GM23338 (cell line): Measurements from ENCODE around the gene DGKD. TPM values are rescaled to one million over a fixed set of nuclear protein-coding genes. Genes with fewer than 3 reads are reported as not detected.

Experiments used
- ATAC-seq: fragments of 200-7000 bp; cut with Tn5 transposase; 3 replicates; pipeline ENCODE4 v1.9.1; 2020
- DNase-seq: peaks from one replicate; pipeline ENCODE4 v3.0.0-alpha.2; 2015; ENCODE audit warnings: low spot score
- H2AFZ ChIP-seq: fragments of 200-600 bp; sonication (generic); 2 replicates; pipeline ENCODE4 v1.8.0; 2016; ENCODE audit warnings: antibody characterized with exemption, mild to moderate bottlenecking, moderate library complexity
- H3F3A ChIP-seq: fragments of 200-600 bp; sonication (generic); replicated peaks from 2 replicates; pipeline ENCODE4 v1.8.0; 2017; ENCODE audit warnings: antibody characterized with exemption, mixed run types, low read depth
- H3K27ac ChIP-seq: fragments of 200-600 bp; sonication (generic); 2 replicates; pipeline ENCODE4 v1.6.1; 2016; ENCODE audit warnings: low read depth
- H3K27me3 ChIP-seq: fragments of 200-600 bp; sonication (generic); 2 replicates; pipeline ENCODE4 v1.8.0; 2016; ENCODE audit warnings: mild to moderate bottlenecking, mixed run types, moderate library complexity; ENCODE audit not compliant: insufficient read depth
- H3K36me3 ChIP-seq: fragments of 200-600 bp; sonication (generic); 2 replicates; pipeline ENCODE4 v1.8.0; 2016; ENCODE audit warnings: mild to moderate bottlenecking; ENCODE audit not compliant: insufficient read depth
- H3K4me1 ChIP-seq: fragments of 200-600 bp; sonication (generic); 2 replicates; pipeline ENCODE4 v1.8.0; 2016; ENCODE audit warnings: mild to moderate bottlenecking, moderate library complexity; ENCODE audit not compliant: insufficient read depth
- H3K4me2 ChIP-seq: fragments of 200-600 bp; sonication (generic); 2 replicates; pipeline ENCODE4 v1.7.1; 2017; ENCODE audit warnings: mixed run types
- H3K4me3 ChIP-seq: fragments of 200-600 bp; sonication (generic); 2 replicates; pipeline ENCODE4 v1.6.1; 2016; ENCODE audit warnings: mixed run types
- H3K79me2 ChIP-seq: fragments of 200-600 bp; sonication (generic); replicated peaks from 2 replicates; pipeline ENCODE4 v1.8.0; 2017; ENCODE audit warnings: mild to moderate bottlenecking; ENCODE audit not compliant: insufficient read depth
- H3K9me2 ChIP-seq: fragments of 200-600 bp; sonication (generic); 2 replicates; pipeline ENCODE4 v1.8.0; 2017; ENCODE audit not compliant: insufficient read depth
- H4K20me1 ChIP-seq: fragments of 200-600 bp; sonication (generic); replicated peaks from 2 replicates; pipeline ENCODE4 v1.8.0; 2017; ENCODE audit warnings: mild to moderate bottlenecking; ENCODE audit not compliant: insufficient read depth
- H3K27ac Mint-ChIP-seq: 2 replicates; pipeline ENCODE4 v1.8.0; 2020; ENCODE audit warnings: inconsistent platforms, mild to moderate bottlenecking, moderate library complexity, mixed read lengths
- H3K27me3 Mint-ChIP-seq: 3 replicates; pipeline ENCODE4 v1.8.0; 2022; ENCODE audit warnings: low read depth, mild to moderate bottlenecking, moderate library complexity, mixed read lengths, inconsistent platforms; ENCODE audit not compliant: insufficient read depth, poor library complexity
- H3K36me3 Mint-ChIP-seq: 3 replicates; pipeline ENCODE4 v1.8.0; 2021; ENCODE audit warnings: low read depth, mild to moderate bottlenecking, inconsistent platforms, moderate library complexity, mixed read lengths
- H3K4me1 Mint-ChIP-seq: 3 replicates; pipeline ENCODE4 v1.8.0; 2020; ENCODE audit warnings: mild to moderate bottlenecking, inconsistent platforms, mixed read lengths
- H3K4me3 Mint-ChIP-seq: 3 replicates; pipeline ENCODE4 v1.8.0; 2021; ENCODE audit warnings: moderate library complexity, mild to moderate bottlenecking, inconsistent platforms, mixed read lengths
- H3K9me3 Mint-ChIP-seq: 3 replicates; pipeline ENCODE4 v1.8.0; 2020; ENCODE audit warnings: moderate library complexity, mild to moderate bottlenecking, inconsistent platforms, mixed read lengths
- CREB1 ChIP-seq: fragments of 250-450 bp; sonication (Bioruptor Pico); IDR thresholded peaks from 2 replicates; pipeline ENCODE4 v1.5.0; 2020; ENCODE audit warnings: low read depth, mild to moderate bottlenecking, moderate library complexity
- EZH2 ChIP-seq: fragments of 200-600 bp; sonication (generic); IDR thresholded peaks from one replicate; pipeline ENCODE4 v1.8.0; 2017; ENCODE audit warnings: antibody characterized with exemption, mild to moderate bottlenecking, low read depth; ENCODE audit not compliant: unreplicated experiment
- NANOG ChIP-seq: IDR thresholded peaks from 2 replicates; pipeline ENCODE4 v1.6.1; 2016; ENCODE audit warnings: antibody characterized with exemption, borderline replicate concordance
- POLR2AphosphoS5 ChIP-seq: IDR thresholded peaks from 2 replicates; pipeline ENCODE4 v1.6.1; 2016; ENCODE audit warnings: antibody characterized with exemption, low read depth
- ZNF114 ChIP-seq: fragments of 250-450 bp; sonication (Bioruptor Pico); IDR thresholded peaks from 2 replicates; pipeline ENCODE4 v1.5.0; 2020; ENCODE audit warnings: mild to moderate bottlenecking, moderate library complexity
- polyA plus RNA-seq: library from polyadenylated mRNA; unstranded; fragments of >200 nt; fragmentation: Nextera tagmentation; extraction: Ambion mirVana; gene quantifications from 2 replicates; pipeline ENCODE4 v1.2.1, GENCODE V29; 2016
- total RNA-seq: library from RNA; depleted of rRNA; stranded (reverse); fragments of >200 nt; shearing (Covaris generic); gene quantifications from 2 replicates; pipeline ENCODE4 v1.2.3, GENCODE V29; 2014
- TF ChIP-seq, protein P1 (sequence below): fragments of 250-450 bp; sonication (Bioruptor Pico); IDR thresholded peaks from 2 replicates; pipeline ENCODE4 v1.5.0; 2020; ENCODE audit warnings: mild to moderate bottlenecking, moderate library complexity
- TF ChIP-seq, protein P2 (sequence below), 2 experiments: fragments of 200-600 bp in 1 of 2; sonication (generic) in 1 of 2; conservative IDR thresholded peaks; 2 replicates each; pipeline versions ENCODE4 v1.5.1 to v1.6.1; 2016 to 2017; ENCODE audit warnings: antibody characterized with exemption in 2 of 2, low read depth in 2 of 2, mild to moderate bottlenecking in 2 of 2, moderate library complexity in 1 of 2
- TF ChIP-seq, protein P3 (sequence below): IDR thresholded peaks from one replicate; pipeline ENCODE4 v1.6.1; 2018; ENCODE audit warnings: antibody characterized with exemption; ENCODE audit not compliant: unreplicated experiment

Gene DGKD
- total and polyA plus RNA-seq, 2 experiments from 2014 or later: 11.1 to 23.4 TPM

DNA sequence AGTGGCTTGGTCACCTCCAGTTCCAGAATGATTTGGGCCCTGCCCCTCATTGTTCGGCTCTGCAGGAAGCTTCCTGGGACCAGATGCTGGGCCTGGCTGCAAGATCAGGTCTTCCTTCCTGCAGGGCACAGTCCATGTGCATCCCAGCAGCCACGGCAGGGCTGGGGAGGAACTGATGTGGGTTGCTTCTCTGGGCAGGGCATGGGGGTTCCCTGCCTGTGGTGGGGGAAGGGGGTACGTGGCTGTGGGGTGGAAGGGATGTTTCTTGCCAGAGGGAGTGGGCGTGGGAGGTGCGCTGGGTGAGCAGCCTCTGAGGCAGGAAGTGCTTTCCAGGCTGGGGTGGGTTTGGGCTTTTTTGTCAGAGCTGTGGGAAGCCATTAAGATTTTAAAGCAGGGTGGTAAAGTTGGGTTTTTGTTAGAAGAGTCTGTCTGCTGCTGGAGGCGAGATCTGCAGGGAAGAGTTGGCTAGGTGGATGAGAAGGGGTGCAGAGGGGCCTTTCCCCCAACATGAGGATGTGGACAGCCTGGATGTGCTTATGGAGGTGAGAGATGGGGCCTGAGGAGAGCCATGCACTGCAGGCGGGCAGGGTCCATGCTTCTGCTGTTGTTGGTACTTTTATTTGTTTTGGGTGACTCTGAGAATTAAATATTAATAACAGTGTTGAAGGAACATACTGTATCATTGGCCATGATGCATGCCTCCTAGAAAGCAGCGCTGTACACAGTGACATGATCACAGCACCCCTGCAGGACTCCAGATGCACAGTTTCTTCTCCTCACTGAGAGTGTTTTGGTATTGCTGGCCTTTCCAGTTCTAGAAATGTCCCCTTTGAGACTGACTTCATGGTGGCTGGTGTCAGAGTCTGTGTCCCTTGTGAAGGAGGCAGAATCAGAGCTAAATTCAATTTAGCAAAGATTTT, 45.3 kb downstream of the DGKD start:
- peaks cover 21% of the 10 kb centered on the region for H3K4me1 Mint-ChIP-seq
- no peaks in the 10 kb centered on the region for H3F3A ChIP-seq
- no peaks in the 10 kb centered on the region for H3K36me3 ChIP-seq
- H3K27ac ChIP-seq: no peak overlapping the region
- TF ChIP-seq NANOG: no peak
- TF ChIP-seq, protein P1, sequence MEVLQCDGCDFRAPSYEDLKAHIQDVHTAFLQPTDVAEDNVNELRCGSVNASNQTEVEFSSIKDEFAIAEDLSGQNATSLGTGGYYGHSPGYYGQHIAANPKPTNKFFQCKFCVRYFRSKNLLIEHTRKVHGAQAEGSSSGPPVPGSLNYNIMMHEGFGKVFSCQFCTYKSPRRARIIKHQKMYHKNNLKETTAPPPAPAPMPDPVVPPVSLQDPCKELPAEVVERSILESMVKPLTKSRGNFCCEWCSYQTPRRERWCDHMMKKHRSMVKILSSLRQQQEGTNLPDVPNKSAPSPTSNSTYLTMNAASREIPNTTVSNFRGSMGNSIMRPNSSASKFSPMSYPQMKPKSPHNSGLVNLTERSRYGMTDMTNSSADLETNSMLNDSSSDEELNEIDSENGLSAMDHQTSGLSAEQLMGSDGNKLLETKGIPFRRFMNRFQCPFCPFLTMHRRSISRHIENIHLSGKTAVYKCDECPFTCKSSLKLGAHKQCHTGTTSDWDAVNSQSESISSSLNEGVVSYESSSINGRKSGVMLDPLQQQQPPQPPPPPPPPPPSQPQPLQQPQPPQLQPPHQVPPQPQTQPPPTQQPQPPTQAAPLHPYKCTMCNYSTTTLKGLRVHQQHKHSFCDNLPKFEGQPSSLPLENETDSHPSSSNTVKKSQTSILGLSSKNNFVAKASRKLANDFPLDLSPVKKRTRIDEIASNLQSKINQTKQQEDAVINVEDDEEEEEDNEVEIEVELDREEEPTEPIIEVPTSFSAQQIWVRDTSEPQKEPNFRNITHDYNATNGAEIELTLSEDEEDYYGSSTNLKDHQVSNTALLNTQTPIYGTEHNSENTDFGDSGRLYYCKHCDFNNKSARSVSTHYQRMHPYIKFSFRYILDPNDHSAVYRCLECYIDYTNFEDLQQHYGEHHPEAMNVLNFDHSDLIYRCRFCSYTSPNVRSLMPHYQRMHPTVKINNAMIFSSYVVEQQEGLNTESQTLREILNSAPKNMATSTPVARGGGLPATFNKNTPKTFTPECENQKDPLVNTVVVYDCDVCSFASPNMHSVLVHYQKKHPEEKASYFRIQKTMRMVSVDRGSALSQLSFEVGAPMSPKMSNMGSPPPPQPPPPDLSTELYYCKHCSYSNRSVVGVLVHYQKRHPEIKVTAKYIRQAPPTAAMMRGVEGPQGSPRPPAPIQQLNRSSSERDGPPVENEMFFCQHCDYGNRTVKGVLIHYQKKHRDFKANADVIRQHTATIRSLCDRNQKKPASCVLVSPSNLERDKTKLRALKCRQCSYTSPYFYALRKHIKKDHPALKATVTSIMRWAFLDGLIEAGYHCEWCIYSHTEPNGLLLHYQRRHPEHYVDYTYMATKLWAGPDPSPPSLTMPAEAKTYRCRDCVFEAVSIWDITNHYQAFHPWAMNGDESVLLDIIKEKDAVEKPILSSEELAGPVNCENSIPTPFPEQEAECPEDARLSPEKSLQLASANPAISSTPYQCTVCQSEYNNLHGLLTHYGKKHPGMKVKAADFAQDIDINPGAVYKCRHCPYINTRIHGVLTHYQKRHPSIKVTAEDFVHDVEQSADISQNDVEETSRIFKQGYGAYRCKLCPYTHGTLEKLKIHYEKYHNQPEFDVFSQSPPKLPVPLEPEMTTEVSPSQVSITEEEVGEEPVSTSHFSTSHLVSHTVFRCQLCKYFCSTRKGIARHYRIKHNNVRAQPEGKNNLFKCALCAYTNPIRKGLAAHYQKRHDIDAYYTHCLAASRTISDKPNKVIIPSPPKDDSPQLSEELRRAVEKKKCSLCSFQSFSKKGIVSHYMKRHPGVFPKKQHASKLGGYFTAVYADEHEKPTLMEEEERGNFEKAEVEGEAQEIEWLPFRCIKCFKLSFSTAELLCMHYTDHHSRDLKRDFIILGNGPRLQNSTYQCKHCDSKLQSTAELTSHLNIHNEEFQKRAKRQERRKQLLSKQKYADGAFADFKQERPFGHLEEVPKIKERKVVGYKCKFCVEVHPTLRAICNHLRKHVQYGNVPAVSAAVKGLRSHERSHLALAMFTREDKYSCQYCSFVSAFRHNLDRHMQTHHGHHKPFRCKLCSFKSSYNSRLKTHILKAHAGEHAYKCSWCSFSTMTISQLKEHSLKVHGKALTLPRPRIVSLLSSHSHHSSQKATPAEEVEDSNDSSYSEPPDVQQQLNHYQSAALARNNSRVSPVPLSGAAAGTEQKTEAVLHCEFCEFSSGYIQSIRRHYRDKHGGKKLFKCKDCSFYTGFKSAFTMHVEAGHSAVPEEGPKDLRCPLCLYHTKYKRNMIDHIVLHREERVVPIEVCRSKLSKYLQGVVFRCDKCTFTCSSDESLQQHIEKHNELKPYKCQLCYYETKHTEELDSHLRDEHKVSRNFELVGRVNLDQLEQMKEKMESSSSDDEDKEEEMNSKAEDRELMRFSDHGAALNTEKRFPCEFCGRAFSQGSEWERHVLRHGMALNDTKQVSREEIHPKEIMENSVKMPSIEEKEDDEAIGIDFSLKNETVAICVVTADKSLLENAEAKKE (CRISPR knock-in tag): peak; percentile 26; the same call in 1 of the 2 replicates
- peaks cover 19% of the 10 kb centered on the region for H3K36me3 Mint-ChIP-seq
- H3K9me3 Mint-ChIP-seq: peaks cover 3% of the 10 kb centered on the region; the same call in 1 of the 3 replicates
- H3K4me3 Mint-ChIP-seq: no peak overlapping the region; the same call in 2 of the 3 replicates
- no peaks in the 10 kb centered on the region for H3K9me2 ChIP-seq
- no peak overlapping the region for H2AFZ ChIP-seq
- no peak overlapping the region for H3K4me3 ChIP-seq
- H3K27ac Mint-ChIP-seq: peak overlapping the region; percentile 89
- H3K27me3 Mint-ChIP-seq: peaks cover 17% of the 10 kb centered on the region
- 0 out of 2 replicates have a peak overlapping the region, but pooled peaks have one; percentile 31 for H3K4me2 ChIP-seq
- DNase-seq: peak; percentile 33
- peak; percentile 69 for ATAC-seq
- no peaks in the 10 kb centered on the region for H3K27me3 ChIP-seq
- no peaks in the 10 kb centered on the region for H3K79me2 ChIP-seq
- peaks cover 8% of the 10 kb centered on the region; the same call in 1 of the 2 replicates for H3K4me1 ChIP-seq
- no peaks in the 10 kb centered on the region for H4K20me1 ChIP-seq

DNA sequence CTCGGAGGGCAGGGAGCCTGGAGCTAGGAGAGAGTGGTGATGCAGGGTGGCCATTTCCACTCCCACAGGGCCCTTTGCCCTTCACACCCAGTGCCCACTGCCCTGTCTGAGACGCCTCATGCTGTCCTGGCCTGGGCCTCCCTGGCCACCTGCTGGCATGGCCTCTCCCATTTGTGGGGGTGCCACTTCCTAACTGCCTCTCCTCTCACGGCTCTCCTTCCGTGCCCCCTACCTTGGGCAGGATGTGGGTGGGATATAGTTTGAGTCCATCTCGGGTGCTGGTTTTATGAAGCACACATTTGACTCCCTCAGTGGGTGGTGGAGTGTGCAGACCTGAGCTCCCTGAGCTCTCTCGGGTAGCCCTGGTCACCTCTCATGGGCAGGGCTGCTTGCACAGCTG, 46.0 kb downstream of the DGKD start:
- Histone ChIP-seq H2AFZ (no peak overlapping the region), H3K9me2 (no peaks in the 10 kb centered on the region), H4K20me1 (no peaks in the 10 kb centered on the region), H3K27ac (no peak overlapping the region), H3K4me2 (no peak overlapping the region), H3K27me3 (no peaks in the 10 kb centered on the region), H3F3A (no peaks in the 10 kb centered on the region), H3K4me3 (no peak overlapping the region), H3K4me1 (peaks cover 8% of the 10 kb centered on the region; the same call in 1 of the 2 replicates), H3K36me3 (no peaks in the 10 kb centered on the region), H3K79me2 (no peaks in the 10 kb centered on the region)
- peaks cover 21% of the 10 kb centered on the region for H3K4me1 Mint-ChIP-seq
- peaks cover 19% of the 10 kb centered on the region for H3K36me3 Mint-ChIP-seq
- H3K27me3 Mint-ChIP-seq: peaks cover 18% of the 10 kb centered on the region
- H3K9me3 Mint-ChIP-seq: peaks cover 3% of the 10 kb centered on the region; the same call in 1 of the 3 replicates
- H3K4me3 Mint-ChIP-seq: no peak overlapping the region; the same call in 2 of the 3 replicates
- DNase-seq (no peak), ATAC-seq (peak; percentile 26; the same call in 2 of the 3 replicates)
- peak overlapping the region; percentile 62 for H3K27ac Mint-ChIP-seq
- TF ChIP-seq NANOG: no peak
- TF ChIP-seq, protein P2, sequence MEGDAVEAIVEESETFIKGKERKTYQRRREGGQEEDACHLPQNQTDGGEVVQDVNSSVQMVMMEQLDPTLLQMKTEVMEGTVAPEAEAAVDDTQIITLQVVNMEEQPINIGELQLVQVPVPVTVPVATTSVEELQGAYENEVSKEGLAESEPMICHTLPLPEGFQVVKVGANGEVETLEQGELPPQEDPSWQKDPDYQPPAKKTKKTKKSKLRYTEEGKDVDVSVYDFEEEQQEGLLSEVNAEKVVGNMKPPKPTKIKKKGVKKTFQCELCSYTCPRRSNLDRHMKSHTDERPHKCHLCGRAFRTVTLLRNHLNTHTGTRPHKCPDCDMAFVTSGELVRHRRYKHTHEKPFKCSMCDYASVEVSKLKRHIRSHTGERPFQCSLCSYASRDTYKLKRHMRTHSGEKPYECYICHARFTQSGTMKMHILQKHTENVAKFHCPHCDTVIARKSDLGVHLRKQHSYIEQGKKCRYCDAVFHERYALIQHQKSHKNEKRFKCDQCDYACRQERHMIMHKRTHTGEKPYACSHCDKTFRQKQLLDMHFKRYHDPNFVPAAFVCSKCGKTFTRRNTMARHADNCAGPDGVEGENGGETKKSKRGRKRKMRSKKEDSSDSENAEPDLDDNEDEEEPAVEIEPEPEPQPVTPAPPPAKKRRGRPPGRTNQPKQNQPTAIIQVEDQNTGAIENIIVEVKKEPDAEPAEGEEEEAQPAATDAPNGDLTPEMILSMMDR (conservative IDR thresholded peaks at IDR 0.05; ENCODE audit: low read depth in 2 of 2): no peak
- TF ChIP-seq EZH2: no peak
- TF ChIP-seq POLR2AphosphoS5: no peak
- TF ChIP-seq, protein P3, sequence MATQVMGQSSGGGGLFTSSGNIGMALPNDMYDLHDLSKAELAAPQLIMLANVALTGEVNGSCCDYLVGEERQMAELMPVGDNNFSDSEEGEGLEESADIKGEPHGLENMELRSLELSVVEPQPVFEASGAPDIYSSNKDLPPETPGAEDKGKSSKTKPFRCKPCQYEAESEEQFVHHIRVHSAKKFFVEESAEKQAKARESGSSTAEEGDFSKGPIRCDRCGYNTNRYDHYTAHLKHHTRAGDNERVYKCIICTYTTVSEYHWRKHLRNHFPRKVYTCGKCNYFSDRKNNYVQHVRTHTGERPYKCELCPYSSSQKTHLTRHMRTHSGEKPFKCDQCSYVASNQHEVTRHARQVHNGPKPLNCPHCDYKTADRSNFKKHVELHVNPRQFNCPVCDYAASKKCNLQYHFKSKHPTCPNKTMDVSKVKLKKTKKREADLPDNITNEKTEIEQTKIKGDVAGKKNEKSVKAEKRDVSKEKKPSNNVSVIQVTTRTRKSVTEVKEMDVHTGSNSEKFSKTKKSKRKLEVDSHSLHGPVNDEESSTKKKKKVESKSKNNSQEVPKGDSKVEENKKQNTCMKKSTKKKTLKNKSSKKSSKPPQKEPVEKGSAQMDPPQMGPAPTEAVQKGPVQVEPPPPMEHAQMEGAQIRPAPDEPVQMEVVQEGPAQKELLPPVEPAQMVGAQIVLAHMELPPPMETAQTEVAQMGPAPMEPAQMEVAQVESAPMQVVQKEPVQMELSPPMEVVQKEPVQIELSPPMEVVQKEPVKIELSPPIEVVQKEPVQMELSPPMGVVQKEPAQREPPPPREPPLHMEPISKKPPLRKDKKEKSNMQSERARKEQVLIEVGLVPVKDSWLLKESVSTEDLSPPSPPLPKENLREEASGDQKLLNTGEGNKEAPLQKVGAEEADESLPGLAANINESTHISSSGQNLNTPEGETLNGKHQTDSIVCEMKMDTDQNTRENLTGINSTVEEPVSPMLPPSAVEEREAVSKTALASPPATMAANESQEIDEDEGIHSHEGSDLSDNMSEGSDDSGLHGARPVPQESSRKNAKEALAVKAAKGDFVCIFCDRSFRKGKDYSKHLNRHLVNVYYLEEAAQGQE: no peak
- TF ChIP-seq ZNF114 (CRISPR knock-in tag): no peak
- TF ChIP-seq CREB1: no peak
